Osteoblast (primary cell): ENCODE results near the gene RBPJL. TPM values are rescaled to one million over a fixed set of nuclear protein-coding genes. Genes with fewer than 3 reads are reported as not detected.

Experiments used
- DNase-seq: peaks from one replicate; pipeline ENCODE4 v3.0.0; 2011; ENCODE audit warnings: low spot score, mixed read lengths; ENCODE audit not compliant: insufficient read length; ENCODE audit errors: missing footprints
- H2AFZ ChIP-seq: 2 replicates; pipeline ENCODE4 v1.6.0; 2011; ENCODE audit warnings: mild to moderate bottlenecking, low read length
- H3K27ac ChIP-seq: 2 replicates; pipeline ENCODE4 v1.5.1; 2011; ENCODE audit warnings: mild to moderate bottlenecking, low read depth, low read length, moderate library complexity
- H3K27me3 ChIP-seq: 2 replicates; pipeline ENCODE4 v1.6.0; 2012; ENCODE audit warnings: mild to moderate bottlenecking, control low read depth, inconsistent platforms, low read length, moderate library complexity; ENCODE audit not compliant: insufficient read depth
- H3K36me3 ChIP-seq: 2 replicates; pipeline ENCODE4 v1.5.1; 2011; ENCODE audit warnings: mild to moderate bottlenecking, low read length, control low read depth, moderate library complexity; ENCODE audit not compliant: insufficient read depth
- H3K4me1 ChIP-seq: 2 replicates; pipeline ENCODE4 v1.5.1; 2011; ENCODE audit warnings: mild to moderate bottlenecking, low read length, control low read depth, moderate library complexity; ENCODE audit not compliant: insufficient read depth
- H3K4me2 ChIP-seq: 2 replicates; pipeline ENCODE4 v1.6.0; 2011; ENCODE audit warnings: mild to moderate bottlenecking, low read length; ENCODE audit not compliant: insufficient read depth
- H3K4me3 ChIP-seq: fragments of 200-600 bp; sonication (generic); 3 replicates; pipeline ENCODE4 v1.5.1; 2012; ENCODE audit warnings: mild to moderate bottlenecking, low read length, inconsistent platforms; ENCODE audit not compliant: insufficient read depth
- H3K79me2 ChIP-seq: 2 replicates; pipeline ENCODE4 v1.6.0; 2012; ENCODE audit warnings: mild to moderate bottlenecking, low read length, control low read depth, inconsistent platforms; ENCODE audit not compliant: insufficient read depth
- H3K9me3 ChIP-seq: 2 replicates; pipeline ENCODE4 v1.5.1; 2011; ENCODE audit warnings: low read depth, low read length, control low read depth
- H4K20me1 ChIP-seq: 2 replicates; pipeline ENCODE4 v1.6.0; 2012; ENCODE audit warnings: mild to moderate bottlenecking, low read length, control low read depth; ENCODE audit not compliant: insufficient read depth
- CTCF ChIP-seq: IDR thresholded peaks from 2 replicates; pipeline ENCODE4 v1.5.1; 2011; ENCODE audit warnings: mild to moderate bottlenecking, low read depth, low read length, moderate library complexity; ENCODE audit errors: extremely low read depth
- total RNA-seq: library from RNA; depleted of rRNA; stranded (reverse); fragments of >200 nt; gene quantifications from 2 replicates; pipeline ENCODE4 v1.2.3, GENCODE V29; 2012

Gene RBPJL
- total RNA-seq, 1 donor = not detected

DNA sequence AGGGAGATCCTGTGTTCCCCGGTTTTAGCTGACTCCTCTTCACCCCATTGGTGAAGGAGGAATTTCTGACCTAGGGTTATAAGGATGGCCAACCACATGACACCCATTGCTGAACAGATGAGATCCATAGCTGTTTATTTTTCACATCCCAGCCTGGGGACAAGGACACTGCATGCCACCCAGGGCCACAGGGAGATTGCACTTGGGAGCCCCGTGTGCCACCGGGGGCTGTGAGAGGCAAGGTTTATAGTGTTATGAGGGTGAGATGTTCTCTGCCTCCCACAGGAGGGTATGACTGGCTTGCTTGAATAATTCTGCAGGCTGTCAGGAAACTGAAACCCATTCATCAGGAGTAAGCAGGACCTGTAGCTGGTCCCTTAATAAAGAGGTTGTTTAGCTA is 37.6 kb upstream of the RBPJL start:
- Histone ChIP-seq H4K20me1 (no peaks in the 10 kb centered on the region), H3K4me3 (no peak overlapping the region)

GRCh38 chr20:45269754-45270270 is 36.8 kb upstream of the RBPJL start:
- H3K27me3 ChIP-seq = peaks cover 29% of the 10 kb centered on the region

More for the DNA sequence above, 37.6 kb upstream of the RBPJL start:
- Histone ChIP-seq H3K4me2 (no peak overlapping the region), H3K27me3 (peaks cover 34% of the 10 kb centered on the region), H3K4me1 (no peaks in the 10 kb centered on the region), H2AFZ (no peak overlapping the region), H3K36me3 (no peaks in the 10 kb centered on the region), H3K79me2 (no peaks in the 10 kb centered on the region), H3K9me3 (no peaks in the 10 kb centered on the region), H3K27ac (no peak overlapping the region)
- TF ChIP-seq CTCF = no peak
- DNase-seq = no peak

GRCh38 chr20:45275338-45275737 is 31.3 kb upstream of the RBPJL start:
- no peak overlapping the region for H3K4me2 ChIP-seq
- no peaks in the 10 kb centered on the region for H3K4me1 ChIP-seq
- H3K27ac ChIP-seq = no peak overlapping the region
- no peaks in the 10 kb centered on the region for H3K79me2 ChIP-seq
- TF ChIP-seq CTCF = no peak
- no peak for DNase-seq
- no peaks in the 10 kb centered on the region for H3K9me3 ChIP-seq
- H4K20me1 ChIP-seq = no peaks in the 10 kb centered on the region
- H3K4me3 ChIP-seq = no peak overlapping the region
- H3K36me3 ChIP-seq = no peaks in the 10 kb centered on the region
- H3K27me3 ChIP-seq = peaks cover 27% of the 10 kb centered on the region
- no peak overlapping the region for H2AFZ ChIP-seq

More at GRCh38 chr20:45269754-45270270, 36.8 kb upstream of the RBPJL start:
- H2AFZ ChIP-seq = no peak overlapping the region
- no peaks in the 10 kb centered on the region for H3K4me1 ChIP-seq
- H4K20me1 ChIP-seq = no peaks in the 10 kb centered on the region
- DNase-seq = no peak
- H3K4me2 ChIP-seq = no peak overlapping the region
- H3K27ac ChIP-seq = no peak overlapping the region
- no peaks in the 10 kb centered on the region for H3K9me3 ChIP-seq
- no peak overlapping the region for H3K4me3 ChIP-seq
- no peaks in the 10 kb centered on the region for H3K36me3 ChIP-seq
- no peak for TF ChIP-seq CTCF
- no peaks in the 10 kb centered on the region for H3K79me2 ChIP-seq

DNA sequence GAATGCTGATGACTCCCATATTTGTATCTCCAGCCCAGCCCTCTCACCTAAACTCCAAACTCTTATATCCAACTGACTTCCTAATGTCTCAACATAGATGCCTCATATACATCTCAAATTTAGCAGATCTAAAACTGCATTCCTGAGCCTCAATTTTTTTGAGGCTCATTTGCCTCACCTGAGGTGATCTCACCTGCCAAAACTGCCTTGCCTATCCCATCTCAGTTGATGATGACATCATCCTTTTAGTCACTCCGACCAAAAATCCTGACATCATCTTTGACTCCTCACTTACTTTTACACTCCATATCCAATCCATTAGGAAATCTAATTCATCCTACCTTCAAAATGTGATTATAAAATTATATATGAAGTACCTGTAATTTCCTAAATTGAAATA is 26.6 kb upstream of the RBPJL start:
- no peak overlapping the region for H2AFZ ChIP-seq
- no peak for TF ChIP-seq CTCF
- no peaks in the 10 kb centered on the region for H3K9me3 ChIP-seq
- no peak for DNase-seq
- H3K4me3 ChIP-seq = no peak overlapping the region
- H3K36me3 ChIP-seq = no peaks in the 10 kb centered on the region
- no peak overlapping the region for H3K27ac ChIP-seq
- H3K27me3 ChIP-seq = peaks cover 4% of the 10 kb centered on the region
- no peaks in the 10 kb centered on the region for H3K79me2 ChIP-seq
- no peak overlapping the region for H3K4me2 ChIP-seq
- H3K4me1 ChIP-seq = no peaks in the 10 kb centered on the region
- H4K20me1 ChIP-seq = no peaks in the 10 kb centered on the region
